Vagina (tissue), 2 donors: Measurements from ENCODE around the gene BUD31.

Source experiments
- POLR2A ChIP-seq, 2 donors: fragments of 450-650 bp; IDR thresholded peaks; one replicate each; pipeline ENCODE4 v1.6.1; 2017; ENCODE audit warnings: antibody characterized with exemption in 2 of 2, mild to moderate bottlenecking in 2 of 2, moderate library complexity in 2 of 2
- POLR2AphosphoS5 ChIP-seq, 2 donors: sonication (generic); formaldehyde crosslinking; IDR thresholded peaks; one replicate each; pipeline ENCODE4 v1.9.0; 2017; ENCODE audit warnings: antibody characterized with exemption in 2 of 2, mild to moderate bottlenecking in 2 of 2, low read depth in 1 of 2; ENCODE audit not compliant: insufficient read depth in 1 of 2

- TF ChIP-seq POLR2A (IDR thresholded peaks at IDR 0.05) (no peak), POLR2AphosphoS5 (IDR thresholded peaks at IDR 0.05; ENCODE audit: insufficient read depth in 1 of 2, low read depth in 1 of 2) (no peak)
Measured at GRCh38 chr7:99383203-99383602, 25.6 kb upstream of the BUD31 start.
